ENCODE results near the gene PCBP3. TPM values are rescaled to one million over a fixed set of nuclear protein-coding genes. Genes with fewer than 3 reads are reported as not detected.

PCBP3 gene
- total RNA-seq, 1 experiment from 2014 or later, result not detected

DNA sequence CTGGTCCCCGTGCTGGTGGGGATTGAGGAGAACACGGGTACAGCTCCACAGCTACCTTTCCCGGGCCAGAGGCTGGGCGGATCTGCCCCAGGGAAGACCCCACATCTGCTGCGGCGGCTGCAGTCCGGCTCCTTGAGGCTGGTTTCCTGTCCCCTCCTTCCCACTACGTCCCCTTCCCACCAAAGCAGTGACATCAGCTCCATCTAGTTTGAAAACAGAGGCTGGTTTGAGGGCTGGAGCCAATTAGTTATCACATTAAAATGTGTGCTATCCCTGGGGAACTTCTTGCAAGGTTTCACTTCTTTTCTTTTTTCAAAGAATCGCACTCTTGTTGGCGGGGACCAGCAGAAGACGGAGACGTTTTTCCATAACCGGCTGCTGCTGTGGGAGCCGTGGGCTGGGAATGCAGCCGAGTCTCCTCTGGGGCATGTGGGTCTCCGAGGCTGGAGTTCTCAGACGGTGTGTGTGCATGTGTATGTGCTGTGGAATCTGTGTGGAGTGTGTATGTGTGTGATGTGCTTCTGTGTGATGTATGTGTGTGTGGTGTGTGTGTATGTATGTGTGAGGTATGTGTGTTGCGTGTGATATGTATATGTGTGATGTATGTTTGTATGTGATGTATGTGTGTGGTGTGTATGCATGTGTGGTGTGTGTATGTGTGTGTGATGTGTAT, 8.9 kb upstream of the PCBP3 start:
- intact Hi-C loops (cut with micrococcal nuclease; ENCODE audit: unreplicated experiment) (no loop called here), in situ Hi-C loops (cut with HindIII; ENCODE audit: low pct_unique_long_range_greater_than_20kb, low sequenced_read_pairs) (no loop called here)
- ATAC-seq (no peak), DNase-seq (ENCODE audit: low read depth, low spot score) (no peak)
- no peaks in the 10 kb centered on the region for H3K27me3 ChIP-seq (ENCODE audit: control insufficient read depth, insufficient read depth, low read length)
- POLR2A ChIA-PET, result no interaction called here
- TF ChIP-seq POLR2AphosphoS5 (IDR thresholded peaks at IDR 0.05; ENCODE audit: low read depth, low read length) (no peak), SIN3A (IDR thresholded peaks at IDR 0.05; ENCODE audit: borderline replicate concordance, insufficient read depth, low read depth, low read length) (no peak), TCF7L2 (IDR thresholded peaks at IDR 0.05; ENCODE audit: low read depth, low read length) (no peak)
- TF ChIP-seq, protein P1, sequence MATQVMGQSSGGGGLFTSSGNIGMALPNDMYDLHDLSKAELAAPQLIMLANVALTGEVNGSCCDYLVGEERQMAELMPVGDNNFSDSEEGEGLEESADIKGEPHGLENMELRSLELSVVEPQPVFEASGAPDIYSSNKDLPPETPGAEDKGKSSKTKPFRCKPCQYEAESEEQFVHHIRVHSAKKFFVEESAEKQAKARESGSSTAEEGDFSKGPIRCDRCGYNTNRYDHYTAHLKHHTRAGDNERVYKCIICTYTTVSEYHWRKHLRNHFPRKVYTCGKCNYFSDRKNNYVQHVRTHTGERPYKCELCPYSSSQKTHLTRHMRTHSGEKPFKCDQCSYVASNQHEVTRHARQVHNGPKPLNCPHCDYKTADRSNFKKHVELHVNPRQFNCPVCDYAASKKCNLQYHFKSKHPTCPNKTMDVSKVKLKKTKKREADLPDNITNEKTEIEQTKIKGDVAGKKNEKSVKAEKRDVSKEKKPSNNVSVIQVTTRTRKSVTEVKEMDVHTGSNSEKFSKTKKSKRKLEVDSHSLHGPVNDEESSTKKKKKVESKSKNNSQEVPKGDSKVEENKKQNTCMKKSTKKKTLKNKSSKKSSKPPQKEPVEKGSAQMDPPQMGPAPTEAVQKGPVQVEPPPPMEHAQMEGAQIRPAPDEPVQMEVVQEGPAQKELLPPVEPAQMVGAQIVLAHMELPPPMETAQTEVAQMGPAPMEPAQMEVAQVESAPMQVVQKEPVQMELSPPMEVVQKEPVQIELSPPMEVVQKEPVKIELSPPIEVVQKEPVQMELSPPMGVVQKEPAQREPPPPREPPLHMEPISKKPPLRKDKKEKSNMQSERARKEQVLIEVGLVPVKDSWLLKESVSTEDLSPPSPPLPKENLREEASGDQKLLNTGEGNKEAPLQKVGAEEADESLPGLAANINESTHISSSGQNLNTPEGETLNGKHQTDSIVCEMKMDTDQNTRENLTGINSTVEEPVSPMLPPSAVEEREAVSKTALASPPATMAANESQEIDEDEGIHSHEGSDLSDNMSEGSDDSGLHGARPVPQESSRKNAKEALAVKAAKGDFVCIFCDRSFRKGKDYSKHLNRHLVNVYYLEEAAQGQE (IDR thresholded peaks at IDR 0.05; ENCODE audit: insufficient read depth in 1 of 2, low read depth in 2 of 2, low read length in 1 of 2), result no peak
- TF ChIP-seq, protein P2, sequence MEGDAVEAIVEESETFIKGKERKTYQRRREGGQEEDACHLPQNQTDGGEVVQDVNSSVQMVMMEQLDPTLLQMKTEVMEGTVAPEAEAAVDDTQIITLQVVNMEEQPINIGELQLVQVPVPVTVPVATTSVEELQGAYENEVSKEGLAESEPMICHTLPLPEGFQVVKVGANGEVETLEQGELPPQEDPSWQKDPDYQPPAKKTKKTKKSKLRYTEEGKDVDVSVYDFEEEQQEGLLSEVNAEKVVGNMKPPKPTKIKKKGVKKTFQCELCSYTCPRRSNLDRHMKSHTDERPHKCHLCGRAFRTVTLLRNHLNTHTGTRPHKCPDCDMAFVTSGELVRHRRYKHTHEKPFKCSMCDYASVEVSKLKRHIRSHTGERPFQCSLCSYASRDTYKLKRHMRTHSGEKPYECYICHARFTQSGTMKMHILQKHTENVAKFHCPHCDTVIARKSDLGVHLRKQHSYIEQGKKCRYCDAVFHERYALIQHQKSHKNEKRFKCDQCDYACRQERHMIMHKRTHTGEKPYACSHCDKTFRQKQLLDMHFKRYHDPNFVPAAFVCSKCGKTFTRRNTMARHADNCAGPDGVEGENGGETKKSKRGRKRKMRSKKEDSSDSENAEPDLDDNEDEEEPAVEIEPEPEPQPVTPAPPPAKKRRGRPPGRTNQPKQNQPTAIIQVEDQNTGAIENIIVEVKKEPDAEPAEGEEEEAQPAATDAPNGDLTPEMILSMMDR (IDR thresholded peaks at IDR 0.05), result no peak
- H3K36me3 ChIP-seq (ENCODE audit: control insufficient read depth, insufficient read depth, low read length), result no peaks in the 10 kb centered on the region
- CTCF ChIA-PET, result no interaction called here
- no peak overlapping the region for H3K27ac ChIP-seq (ENCODE audit: low read length)
- H3K4me1 ChIP-seq (ENCODE audit: control insufficient read depth, insufficient read depth, low read length), result no peaks in the 10 kb centered on the region
- no TSS peak for BruUV-seq (replicated peaks)
- no peak overlapping the region for H3K4me3 ChIP-seq (ENCODE audit: low read depth in 2 of 2, low read length in 2 of 2)
- no peaks in the 10 kb centered on the region for H3K9me3 ChIP-seq (ENCODE audit: control insufficient read depth, insufficient read depth, low read depth, low read length)

DNA sequence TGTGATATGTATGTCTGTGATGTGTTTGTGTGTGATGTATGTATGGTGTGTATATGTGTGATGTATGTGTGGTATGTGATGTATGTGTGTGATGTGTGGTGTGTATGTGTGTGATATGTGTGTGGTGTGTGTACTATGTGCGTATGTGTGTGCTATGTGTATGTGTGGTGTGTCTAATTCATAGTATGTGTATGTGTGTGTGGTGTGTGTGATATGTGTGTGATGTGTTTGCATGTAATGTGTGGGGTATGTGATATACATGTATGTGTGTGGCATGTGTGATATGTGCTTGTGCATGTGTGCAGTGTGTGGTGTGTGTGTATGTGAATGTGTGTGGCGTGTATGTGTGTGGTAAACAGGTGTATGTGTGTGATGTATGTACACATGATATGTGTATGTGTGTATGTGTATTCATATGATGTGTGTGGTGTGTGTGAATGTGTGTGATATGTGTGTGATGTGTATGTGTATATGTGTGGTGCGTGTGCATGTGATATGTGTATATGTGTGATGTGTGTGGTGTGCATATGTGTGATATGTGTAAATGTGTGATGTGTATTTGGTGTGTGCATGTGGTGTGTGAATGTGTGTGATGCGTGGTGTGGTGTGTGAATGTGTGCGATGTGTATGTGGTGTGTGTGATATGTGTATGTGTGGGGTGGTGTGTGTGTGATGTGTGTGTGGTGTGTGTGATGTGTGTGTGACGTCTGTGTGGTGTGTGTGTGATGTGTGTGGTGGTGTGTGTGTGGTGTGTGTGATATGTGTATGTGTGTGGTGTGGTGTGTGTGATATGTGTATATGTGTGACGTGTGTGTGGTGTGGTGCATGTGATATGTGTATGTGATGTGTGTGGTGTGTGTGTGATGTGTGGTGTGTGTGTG, 8.0 kb upstream of the PCBP3 start:
- intact Hi-C loops (cut with micrococcal nuclease; ENCODE audit: unreplicated experiment), result no loop called here
- DNase-seq (ENCODE audit: low read depth, low spot score) (no peak), ATAC-seq (no peak)
- POLR2A ChIA-PET, result no interaction called here
- in situ Hi-C loops (cut with HindIII; ENCODE audit: low pct_unique_long_range_greater_than_20kb, low sequenced_read_pairs), result no loop called here
- CTCF ChIA-PET, result no interaction called here
- H3K36me3 ChIP-seq (ENCODE audit: control insufficient read depth, insufficient read depth, low read length), result no peaks in the 10 kb centered on the region
- H3K27ac ChIP-seq (ENCODE audit: low read length), result no peak overlapping the region
- no peaks in the 10 kb centered on the region for H3K27me3 ChIP-seq (ENCODE audit: control insufficient read depth, insufficient read depth, low read length)
- H3K4me1 ChIP-seq (ENCODE audit: control insufficient read depth, insufficient read depth, low read length), result no peaks in the 10 kb centered on the region
- no peak overlapping the region for H3K4me3 ChIP-seq (ENCODE audit: low read depth in 2 of 2, low read length in 2 of 2)
- BruUV-seq (replicated peaks), result no TSS peak
- TF ChIP-seq, protein P2 (IDR thresholded peaks at IDR 0.05), result no peak
- no peak for TF ChIP-seq TCF7L2 (IDR thresholded peaks at IDR 0.05; ENCODE audit: low read depth, low read length)
- H3K9me3 ChIP-seq (ENCODE audit: control insufficient read depth, insufficient read depth, low read depth, low read length), result no peaks in the 10 kb centered on the region

Data from Panc1 (cell line).